ENCODE measurements around the gene TULP4. TPM values are rescaled to one million over a fixed set of nuclear protein-coding genes. Genes with fewer than 3 reads are reported as not detected.
A peak's percentile ranks its signal among the peaks of the same experiment; 100 is the strongest.

The TULP4 gene
- total RNA-seq, 1 experiment from 2014 or later, result 64.6 TPM

DNA sequence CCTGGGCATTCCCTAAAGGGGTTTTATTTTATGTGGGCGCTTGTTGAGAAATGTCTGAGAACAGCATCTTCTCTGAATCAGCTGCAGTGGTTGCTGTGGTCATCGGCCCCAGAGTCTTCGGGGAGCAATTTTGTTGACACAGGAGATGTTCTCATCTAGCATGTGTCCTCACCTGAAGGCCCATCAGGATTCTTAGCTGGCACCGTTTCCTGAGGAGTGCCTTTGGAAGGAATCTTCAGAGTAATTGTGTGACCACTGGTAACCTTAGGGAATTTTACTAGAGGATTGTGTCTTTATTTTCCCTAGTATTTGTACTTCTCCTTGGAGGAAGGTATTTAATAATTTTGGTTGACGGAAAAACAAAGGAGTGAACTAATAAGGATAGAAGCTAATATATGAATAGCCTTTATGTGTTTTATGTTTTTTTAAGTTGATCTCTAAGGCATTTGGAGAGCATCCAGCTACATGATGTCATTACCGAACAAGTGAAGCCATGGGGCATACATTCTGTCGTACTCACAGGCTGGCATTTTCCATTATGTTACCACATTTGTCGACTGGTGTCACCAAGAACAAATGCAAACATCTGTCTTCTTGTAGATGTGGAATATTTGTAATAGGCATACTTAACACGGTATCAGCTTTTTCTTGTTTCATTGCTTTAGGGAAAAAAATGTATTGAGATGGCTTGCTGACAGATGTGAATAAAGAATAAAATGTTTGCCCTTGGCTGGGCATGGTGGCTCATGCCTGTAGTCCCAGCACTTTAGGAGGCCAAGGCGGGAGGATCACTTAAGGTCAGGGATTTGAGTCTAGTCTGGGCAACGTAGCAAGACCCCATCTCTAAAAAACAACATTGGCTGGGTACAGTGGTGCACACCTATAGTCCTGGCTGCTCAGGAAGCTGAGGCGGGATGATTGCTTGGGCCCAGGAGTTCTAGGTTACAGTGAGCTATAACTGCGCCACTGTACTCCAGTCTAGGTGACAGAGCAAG, 41.9 kb downstream of the TULP4 start:
- Histone ChIP-seq H3K4me1 (ENCODE audit: insufficient read depth, low read length) (no peaks in the 10 kb centered on the region), H4K5ac (ENCODE audit: insufficient read length, low read depth, low read length) (no peak overlapping the region), H3K9me3 (ENCODE audit: control insufficient read depth, low read depth, low read length) (no peaks in the 10 kb centered on the region), H2AK5ac (ENCODE audit: insufficient read length, low read length) (no peak overlapping the region), H3K79me1 (ENCODE audit: insufficient read depth, low read depth, low read length, poor library complexity, severe bottlenecking) (peaks cover 2% of the 10 kb centered on the region), H3K14ac (ENCODE audit: insufficient read depth, low read length) (no peak overlapping the region), H3K23me2 (ENCODE audit: insufficient read length, low read depth, low read length, poor library complexity, severe bottlenecking) (no peaks in the 10 kb centered on the region), H3K4ac (ENCODE audit: low read depth, low read length) (no peak overlapping the region), H2BK15ac (ENCODE audit: low read depth, low read length) (no peak overlapping the region), H2BK12ac (ENCODE audit: insufficient read length, low read depth, low read length) (no peak overlapping the region), H2BK20ac (ENCODE audit: low read depth, low read length, poor library complexity, severe bottlenecking) (no peak overlapping the region), H3K4me2 (ENCODE audit: insufficient read depth, insufficient read length, low read length) (no peak overlapping the region), H3K18ac (ENCODE audit: insufficient read length, low read depth, low read length) (no peak overlapping the region), H3K56ac (ENCODE audit: insufficient read length, low read depth, low read length) (no peak overlapping the region), H3K79me2 (ENCODE audit: insufficient read depth, low read length) (no peaks in the 10 kb centered on the region; the same call in 1 of the 2 replicates), H3K23ac (ENCODE audit: insufficient read length, low read depth, low read length) (no peak overlapping the region), H3K27ac (ENCODE audit: insufficient read length, low read depth, low read length) (no peak overlapping the region), H4K20me1 (ENCODE audit: control insufficient read depth, insufficient read depth, insufficient read length) (no peaks in the 10 kb centered on the region), H2BK5ac (ENCODE audit: insufficient read length, low read length) (no peak overlapping the region), H2BK120ac (ENCODE audit: low read depth, low read length, poor library complexity, severe bottlenecking) (no peak overlapping the region), H2AFZ (ENCODE audit: low read length) (no peak overlapping the region), H3T11ph (ENCODE audit: low read length) (no peak overlapping the region), H4K91ac (ENCODE audit: insufficient read length, low read depth, low read length) (no peak overlapping the region), H3K9ac (ENCODE audit: extremely low read depth, insufficient read length, low read length) (no peak overlapping the region), H4K8ac (replicated peaks; ENCODE audit: insufficient read length, low read depth, low read length) (no peak overlapping the region), H3K27me3 (ENCODE audit: insufficient read depth, low read length) (no peaks in the 10 kb centered on the region)
- Mint-ChIP-seq H3K27me3 (ENCODE audit: low read depth) (peaks cover 2% of the 10 kb centered on the region; the same call in 1 of the 2 replicates), H3K9me3 (peaks cover 12 to 17% of the 10 kb centered on the region in 2 experiments), H3K36me3 (ENCODE audit: insufficient read depth in 1 of 3, low read depth in 3 of 3) (peaks cover 2 to 15% (median 12%) of the 10 kb centered on the region in 3 experiments; a peak in 5 of 7 replicates), H3K4me3 (no peak overlapping the region; a peak in 1 of 5 replicates), H3K27ac (peak overlapping the region in 1 of 3 experiments; percentile 9; a peak in 2 of 7 replicates), H3K4me1 (peaks cover 10 to 21% of the 10 kb centered on the region in 2 experiments)
- no peak for DNase-seq
- TF ChIP-seq, protein P1, sequence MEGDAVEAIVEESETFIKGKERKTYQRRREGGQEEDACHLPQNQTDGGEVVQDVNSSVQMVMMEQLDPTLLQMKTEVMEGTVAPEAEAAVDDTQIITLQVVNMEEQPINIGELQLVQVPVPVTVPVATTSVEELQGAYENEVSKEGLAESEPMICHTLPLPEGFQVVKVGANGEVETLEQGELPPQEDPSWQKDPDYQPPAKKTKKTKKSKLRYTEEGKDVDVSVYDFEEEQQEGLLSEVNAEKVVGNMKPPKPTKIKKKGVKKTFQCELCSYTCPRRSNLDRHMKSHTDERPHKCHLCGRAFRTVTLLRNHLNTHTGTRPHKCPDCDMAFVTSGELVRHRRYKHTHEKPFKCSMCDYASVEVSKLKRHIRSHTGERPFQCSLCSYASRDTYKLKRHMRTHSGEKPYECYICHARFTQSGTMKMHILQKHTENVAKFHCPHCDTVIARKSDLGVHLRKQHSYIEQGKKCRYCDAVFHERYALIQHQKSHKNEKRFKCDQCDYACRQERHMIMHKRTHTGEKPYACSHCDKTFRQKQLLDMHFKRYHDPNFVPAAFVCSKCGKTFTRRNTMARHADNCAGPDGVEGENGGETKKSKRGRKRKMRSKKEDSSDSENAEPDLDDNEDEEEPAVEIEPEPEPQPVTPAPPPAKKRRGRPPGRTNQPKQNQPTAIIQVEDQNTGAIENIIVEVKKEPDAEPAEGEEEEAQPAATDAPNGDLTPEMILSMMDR (conservative IDR thresholded peaks at IDR 0.05), result no peak
- WGBS (ENCODE audit: extremely low coverage, insufficient read length, low lambda C conversion rate), result no CpG with 5 or more reads among the region's 13 CpGs

All from H9 (cell line).